ENCODE measurements around the gene AUTS2.

AUTS2 gene

DNA sequence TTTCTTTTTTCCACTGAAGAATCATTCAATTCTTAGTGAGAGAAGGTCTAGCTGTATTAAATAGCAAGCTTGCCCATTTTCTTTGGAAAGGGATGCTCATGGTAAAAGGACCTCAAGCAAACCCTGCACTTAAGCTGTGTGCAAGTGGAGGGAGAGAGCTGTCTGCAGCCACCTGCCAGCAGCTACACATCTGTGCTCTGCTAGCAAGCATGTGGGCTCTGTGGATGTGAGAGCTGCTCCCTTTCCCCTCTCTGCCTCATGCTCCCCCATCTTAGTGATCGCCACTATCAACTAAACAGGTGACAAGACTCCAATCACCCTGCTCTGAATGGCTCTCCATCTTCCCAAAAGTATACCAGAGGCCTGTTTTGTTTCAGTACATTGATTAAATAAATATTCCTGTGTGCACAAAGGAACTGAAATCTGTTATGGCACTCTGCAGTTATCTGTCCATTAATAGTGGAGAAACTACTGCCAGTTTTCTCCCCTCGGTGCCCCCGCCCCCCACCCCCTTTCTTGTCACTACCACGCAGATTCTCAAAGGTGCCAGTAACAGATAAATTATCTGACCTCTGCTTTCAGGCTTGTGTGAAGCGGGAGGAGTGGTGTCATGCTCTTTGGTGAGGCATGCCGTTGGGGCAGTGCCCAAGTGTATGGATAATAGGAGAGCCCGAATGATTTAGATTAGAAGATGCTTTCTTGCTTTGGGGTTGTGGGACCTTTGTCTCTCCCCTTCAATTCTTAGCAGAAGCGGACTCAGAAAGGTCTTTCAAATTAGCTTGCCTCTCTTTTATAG is 26.4 kb downstream of the AUTS2 start:
- no peak for DNase-seq (ENCODE audit: low read depth)

DNA sequence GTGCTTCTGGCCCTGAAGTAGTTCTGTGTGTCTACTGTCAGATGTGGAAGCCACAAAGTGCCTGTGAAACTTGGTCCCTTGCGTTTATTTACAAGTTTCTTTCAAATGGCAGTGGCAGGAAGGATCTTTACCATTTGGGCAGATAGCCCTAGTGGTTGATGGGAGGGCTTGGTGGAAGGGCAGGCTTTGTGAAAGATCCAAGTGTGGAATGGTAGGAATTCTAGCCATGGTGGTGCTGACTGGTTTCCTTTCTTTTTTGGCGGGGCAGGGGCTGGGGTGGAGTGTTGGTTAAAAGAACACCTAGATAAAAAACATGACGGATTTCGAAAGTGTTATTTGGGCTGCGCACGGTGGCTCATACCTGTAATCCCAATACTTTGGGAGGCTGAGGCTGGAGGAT is 27.0 kb downstream of the AUTS2 start:
- no peak for DNase-seq (ENCODE audit: low read depth)

DNA sequence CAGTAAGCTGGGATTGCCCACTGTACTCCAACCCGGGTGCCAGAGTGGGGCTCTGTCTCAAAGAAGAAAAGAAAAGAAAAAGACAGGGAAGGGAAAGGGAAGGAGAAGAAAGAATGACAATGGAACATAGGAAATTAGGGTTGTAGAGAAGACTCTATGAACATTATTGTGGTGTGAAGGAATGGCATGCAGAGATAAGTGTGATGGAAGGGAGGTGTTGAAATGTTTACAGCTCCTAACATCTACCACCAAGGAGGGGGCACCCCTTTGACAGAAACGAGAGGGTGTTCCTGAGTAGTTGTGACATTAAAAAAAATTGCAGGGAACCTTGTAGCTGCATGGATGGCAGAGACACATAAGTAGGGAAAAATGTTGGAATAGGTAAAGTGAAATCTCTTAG is 27.5 kb downstream of the AUTS2 start:
- DNase-seq (ENCODE audit: low read depth) = no peak

DNA sequence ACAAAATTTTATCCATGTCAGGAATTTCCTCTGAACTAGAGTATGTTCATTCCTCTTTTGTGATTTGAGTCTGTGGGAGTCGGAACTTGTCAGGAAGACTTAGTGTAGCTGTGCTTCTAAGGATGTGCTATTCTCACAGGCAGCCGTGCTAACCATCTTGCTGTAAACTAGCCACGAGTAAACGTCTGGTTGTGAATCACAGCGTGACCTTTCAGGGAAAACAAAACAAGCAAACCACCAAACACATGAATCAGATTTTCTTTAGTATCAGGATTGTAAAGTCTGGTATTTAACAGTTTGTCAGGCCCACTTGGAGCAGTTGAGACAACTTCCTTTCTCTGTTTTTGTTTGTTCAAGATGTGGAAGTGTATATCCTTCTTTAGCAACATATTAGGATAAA is 32.0 kb downstream of the AUTS2 start:
- DNase-seq (ENCODE audit: low read depth) = no peak

DNA sequence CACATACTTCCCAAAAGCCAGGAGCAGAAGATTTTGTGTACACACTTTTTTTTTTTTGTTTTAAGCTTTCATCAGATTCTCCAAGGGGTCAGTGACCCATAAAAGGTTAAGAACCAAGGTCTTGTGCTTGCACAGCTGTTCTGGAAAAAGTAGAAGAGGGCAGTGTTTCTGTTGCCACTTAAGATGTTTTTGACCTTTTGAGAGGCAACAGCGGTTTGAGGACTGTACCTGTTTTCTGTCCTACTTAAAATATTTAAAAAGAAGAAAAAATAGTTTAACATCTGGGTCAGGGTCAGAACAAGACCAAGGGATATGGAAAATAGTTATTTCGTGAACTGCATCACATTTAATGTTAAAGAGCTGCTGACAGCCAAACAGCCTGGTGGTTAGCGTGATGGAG is 32.9 kb downstream of the AUTS2 start:
- DNase-seq (ENCODE audit: low read depth) = no peak

DNA sequence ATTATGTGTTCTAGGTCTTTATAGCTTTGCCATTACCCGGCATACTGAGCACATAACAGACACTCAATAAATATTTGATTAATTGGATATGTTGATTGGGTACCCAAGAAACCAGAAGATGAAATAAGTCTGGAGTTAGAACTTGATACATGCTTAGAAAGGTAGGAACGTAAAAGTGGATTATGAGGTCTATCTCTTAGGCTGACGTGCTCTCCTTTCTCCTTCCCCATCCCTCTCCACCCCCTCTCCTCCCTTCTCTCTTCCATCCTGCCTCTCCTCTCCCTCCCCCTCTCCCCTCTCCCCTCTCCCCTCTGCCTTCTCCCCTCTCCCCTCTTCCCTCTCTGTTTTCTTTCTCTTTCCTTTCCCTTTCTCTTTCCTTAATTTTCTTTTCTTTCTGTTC is 34.0 kb downstream of the AUTS2 start:
- DNase-seq (ENCODE audit: low read depth) = no peak

DNA sequence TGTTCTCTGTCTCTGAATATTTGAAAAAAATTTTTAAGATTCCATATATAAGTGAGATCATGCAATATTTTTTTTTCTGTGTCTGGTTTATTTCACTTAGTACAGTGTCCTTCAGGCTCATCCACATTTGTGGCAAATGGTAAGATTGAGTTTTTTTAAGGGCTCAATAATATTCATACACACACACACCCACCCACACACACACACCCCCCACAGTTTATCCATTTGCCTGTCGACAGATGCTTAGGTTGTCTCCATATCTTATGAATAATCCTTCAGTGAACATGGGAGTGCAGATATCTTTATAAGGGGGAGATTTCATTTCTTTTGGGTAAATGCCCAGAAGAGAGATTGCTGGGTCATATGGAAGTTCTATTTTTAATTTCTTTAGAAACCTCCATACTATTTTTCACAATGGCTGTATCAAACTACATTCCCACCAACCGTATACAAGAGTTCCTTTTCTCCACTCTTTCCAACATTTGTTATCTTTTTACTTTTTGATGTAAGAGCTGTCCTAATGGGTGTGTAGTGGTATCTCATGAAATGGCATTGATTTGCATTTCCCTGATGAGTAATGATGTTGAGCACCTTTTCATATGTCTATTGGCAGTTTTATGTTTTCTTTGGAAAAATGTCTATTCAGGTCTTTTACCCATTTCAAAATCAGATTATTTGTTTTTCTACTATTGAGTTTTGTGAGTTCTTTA is 35.0 kb downstream of the AUTS2 start:
- no peak for DNase-seq (ENCODE audit: low read depth)

DNA sequence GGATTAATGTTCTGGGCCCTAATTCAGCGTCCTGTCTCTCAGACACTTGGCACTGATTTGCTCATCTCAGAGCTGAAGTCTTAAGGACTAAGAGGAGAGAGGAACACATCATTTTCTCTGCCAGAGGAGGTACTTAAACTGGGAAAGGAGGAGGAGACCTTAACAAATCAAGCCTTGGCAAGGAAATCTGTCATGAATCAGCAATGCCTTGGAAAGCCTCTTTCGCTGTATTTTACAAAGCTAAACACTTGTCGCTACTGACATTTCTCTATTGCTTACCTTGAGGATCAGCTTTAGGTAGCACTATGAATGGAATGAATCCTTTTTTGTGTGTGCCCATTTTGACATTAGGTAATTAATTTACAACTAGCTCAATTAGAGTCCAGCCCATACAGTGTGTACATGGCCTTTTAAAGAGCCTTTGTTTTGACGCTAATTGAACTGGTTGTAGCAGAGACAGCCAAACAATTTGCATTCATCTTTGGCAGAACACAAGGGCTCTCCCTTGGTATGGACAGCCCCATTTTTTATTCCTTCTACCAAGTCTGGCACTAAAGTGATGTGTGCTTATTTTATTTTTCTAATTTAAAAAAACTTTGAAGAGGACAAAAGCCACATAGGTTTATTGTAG is 37.4 kb downstream of the AUTS2 start:
- no peak for DNase-seq (ENCODE audit: low read depth)

DNA sequence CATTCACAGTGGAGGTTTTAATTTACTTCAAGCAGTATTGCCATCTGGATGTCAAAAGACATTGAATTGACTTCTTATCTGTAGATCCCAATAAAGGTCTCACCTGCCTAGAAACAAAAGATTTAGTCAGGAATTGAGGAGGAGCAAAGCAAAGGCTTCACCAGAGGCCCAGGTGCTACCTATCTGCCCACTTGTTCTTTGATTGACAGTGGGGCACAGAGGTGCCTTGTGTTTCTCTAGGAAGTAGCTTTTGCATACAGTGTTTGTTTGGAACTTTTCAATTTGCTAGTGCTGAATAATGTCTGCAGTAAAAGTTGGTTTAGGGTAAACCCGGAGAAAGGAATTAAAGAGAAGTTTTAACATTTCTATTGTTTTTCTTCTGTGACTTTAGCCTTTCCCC is 40.4 kb downstream of the AUTS2 start:
- no peak for DNase-seq (ENCODE audit: low read depth)

DNA sequence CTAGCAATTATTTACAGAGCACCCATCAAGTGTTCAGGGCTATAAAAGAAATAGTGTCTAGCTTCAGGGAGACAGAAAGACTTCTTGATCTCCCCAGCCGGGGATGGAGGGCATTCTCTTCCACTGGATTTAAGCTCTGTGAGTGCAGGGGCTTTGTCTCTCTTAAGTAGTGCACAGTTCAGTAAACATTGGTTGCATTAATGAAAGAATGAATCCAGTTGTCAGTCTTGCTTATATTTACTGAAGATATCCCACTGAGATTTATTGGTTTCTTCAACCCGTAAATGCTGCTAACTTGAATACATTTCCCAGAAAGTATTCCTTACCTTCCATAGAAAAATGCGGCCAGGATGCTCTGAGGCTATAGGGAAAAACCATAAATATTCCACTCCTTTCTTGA is 41.9 kb downstream of the AUTS2 start:
- no peak for DNase-seq (ENCODE audit: low read depth)

DNA sequence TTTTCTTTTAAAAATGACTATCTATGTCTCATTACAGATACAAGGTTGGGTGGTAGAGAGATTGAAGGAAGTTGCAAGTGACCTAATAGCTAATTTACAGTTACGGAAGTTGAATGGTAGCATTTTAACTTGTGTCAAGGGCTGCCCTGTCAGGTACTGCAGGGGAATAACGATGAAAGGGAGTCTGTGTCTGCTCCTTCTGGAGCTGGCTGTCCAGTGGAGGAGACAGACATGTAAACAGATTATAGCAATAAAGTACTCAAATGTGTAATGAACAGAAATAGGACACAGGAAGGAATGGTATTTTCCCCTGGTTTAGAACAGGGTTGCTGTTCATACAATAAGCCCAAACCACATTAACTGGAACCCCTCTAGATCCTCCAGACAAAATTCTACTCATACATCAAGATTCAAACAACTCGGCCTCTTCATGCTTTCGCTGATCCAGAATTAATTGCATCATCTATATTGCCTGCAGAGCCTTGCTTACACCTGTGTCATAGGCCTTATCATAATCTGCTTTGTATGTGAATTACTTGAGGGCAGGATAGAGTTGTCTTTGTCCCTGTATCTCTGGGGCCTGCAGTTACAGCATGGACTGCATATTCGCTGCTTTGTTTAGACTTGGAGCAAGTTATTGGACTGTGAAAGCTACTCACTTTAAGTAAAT is 42.8 kb downstream of the AUTS2 start:
- no peak for DNase-seq (ENCODE audit: low read depth)

DNA sequence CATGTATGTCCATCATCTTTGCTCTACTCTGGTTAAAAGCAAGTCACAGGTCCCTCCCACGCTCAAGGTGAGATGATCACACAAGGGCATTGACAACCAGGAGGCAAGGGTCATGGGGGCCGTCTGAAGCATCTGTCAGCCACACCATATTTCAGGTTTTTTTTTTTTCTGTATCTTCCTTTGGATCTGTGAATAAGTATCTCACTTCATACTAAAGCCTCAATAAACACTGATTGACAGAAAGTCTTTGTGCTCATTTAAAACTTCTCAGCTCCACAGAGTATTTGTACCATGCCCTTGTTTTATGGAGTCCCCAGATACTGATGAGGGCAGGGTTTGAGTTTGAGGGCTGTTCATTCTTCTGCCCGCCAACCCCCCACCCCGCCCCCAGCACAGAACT is 45.0 kb downstream of the AUTS2 start:
- no peak for DNase-seq (ENCODE audit: low read depth)

DNA sequence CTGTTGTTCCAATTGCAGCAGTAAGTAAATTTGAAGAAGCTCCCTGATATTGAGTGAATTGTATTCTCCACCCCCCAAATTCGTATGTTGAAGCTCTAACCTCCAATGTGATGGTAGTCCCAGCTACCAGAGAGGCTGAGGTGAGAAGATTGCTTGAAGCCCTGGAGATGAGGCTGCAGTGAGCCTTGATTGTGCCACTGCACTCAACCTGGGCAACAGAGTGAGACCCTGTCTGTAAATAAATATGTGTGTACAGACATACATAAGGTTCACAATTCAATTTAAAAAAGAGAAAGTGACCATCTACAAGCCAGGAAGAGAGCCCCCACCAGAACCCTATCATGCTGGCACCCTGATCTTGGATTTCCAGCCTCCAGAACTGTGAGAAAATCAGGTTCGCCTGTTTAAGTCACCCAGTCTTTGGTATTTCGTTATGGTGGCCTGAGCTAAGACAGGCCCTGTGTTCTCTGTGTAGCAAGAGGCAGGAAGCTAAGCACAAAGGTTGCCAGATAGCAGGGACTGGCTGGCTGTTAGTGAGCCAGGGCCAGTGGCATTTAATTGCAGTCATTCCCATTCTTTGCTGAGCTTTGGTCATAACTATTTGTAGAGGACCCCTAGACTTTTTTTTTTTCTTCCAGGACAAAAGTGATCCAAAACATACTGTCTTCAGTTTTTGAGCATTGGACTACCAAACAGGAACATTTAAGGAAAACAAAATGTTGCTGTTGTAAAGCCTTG is 45.6 kb downstream of the AUTS2 start:
- no peak for DNase-seq (ENCODE audit: low read depth)

DNA sequence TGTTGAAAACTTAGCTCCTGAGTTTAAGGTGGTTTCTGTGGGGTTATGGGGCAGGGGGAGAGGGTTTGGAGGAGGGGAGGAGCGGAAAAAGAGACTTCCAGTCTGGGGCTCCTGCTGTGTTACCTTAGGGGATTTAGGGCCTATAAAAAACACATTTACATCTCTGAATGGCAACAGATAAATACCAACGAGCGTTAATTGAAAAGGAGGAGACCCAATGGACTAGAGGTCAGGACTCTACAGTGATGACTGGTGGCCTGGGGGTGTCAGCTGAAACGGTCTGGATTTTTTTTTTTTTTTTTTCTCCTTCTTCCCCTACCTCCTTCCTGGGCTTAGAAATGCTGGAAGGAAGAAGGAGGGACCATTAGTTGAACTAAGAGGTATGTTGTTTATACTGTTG is 47.4 kb downstream of the AUTS2 start:
- no peak for DNase-seq (ENCODE audit: low read depth)

DNA sequence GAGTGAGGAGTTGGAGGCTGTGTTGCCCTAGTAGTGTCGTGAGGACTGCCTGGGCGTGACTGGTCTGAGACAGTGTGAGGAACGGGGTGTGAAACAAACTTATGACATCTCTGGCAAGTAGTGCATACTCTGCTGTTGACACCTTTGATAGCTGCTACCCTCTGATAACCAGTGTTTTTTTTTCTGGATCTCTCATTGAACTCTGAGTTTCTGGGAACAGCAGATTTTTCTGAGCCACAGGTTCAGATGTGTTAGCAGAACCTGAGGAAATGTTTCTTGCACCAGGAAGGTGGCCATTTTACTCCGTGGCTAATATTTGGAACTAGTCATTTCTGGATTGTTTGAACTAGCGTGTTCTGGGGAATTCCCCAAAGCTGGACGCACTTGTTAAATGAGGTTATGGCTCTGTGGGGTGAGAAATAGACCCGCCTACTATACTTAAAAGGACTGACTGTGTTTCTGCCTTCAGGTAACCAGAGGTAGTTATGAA is 52.9 kb downstream of the AUTS2 start:
- DNase-seq (ENCODE audit: low read depth) = no peak

DNA sequence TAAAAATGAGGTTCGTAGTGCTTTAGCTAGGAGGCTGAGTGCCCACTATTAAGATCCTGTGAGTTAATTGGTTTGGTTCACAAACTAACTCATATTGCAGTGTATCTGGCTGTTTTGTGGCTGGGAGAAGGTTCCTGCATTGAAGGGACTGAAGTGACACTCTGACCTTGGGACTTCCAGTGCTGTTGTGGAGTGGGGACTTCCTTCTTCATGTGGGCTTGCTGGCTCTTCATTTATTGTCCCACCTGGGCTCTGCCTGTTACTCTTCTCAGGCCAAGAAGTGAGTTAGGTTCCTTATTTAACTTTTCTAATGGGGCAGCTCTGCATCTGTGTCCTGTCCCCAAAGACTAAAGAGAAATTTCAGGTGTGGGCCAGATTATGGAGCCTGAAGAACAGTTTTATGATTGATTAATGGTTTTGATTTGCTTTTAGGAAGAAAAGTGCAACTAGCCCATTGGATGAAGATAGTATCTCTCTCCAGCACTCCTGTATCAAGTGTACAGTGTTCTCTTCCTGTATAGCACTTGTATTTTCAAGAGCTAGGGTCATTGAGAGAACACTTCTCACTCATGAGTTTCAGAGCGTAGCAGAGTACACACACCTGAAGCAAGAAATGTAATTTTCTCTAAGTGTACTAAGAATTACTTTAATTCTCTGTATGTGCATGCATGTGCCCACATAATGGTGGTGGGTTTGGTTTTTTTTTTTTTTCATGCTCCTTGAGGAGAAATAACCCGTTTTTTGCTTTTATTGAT is 54.8 kb downstream of the AUTS2 start:
- DNase-seq (ENCODE audit: low read depth) = no peak

DNA sequence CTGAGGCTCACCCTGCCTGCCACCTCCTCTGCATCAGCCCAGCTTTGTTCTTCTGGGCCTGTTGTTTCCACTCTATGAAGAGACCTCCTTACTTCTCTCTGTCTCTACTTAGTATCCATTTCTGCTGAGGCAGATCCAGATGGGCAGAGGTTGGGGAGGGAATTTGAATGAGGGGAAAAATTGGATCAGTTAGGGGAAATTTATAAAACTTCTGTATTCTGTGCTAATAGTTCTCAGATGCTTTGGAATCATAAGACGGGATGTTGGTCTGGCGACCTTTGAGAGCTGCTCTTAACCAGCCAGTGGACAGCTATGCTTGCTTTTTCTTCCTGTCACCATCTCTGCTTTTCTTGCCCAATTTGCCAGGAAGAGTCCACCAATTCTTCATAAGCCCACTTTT is 55.5 kb downstream of the AUTS2 start:
- no peak for DNase-seq (ENCODE audit: low read depth)

DNA sequence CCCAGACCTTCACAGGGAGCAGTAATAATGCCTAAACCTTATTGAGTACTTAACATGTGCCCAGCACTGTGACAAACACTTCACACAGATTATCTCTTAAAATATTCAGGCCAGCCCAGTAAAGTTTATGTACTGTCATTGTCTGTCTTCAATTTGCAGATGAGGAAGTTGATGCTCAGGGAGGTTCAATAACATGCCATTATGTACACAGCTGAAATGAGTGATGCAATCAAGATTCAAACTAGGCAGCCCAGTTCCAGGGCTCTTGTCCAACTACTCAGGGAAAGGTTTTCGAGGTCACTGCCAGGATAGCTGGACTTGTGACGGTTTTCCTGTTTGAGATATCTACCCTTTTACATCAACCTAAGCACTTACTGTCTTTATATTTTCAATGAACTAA is 56.1 kb downstream of the AUTS2 start:
- no peak for DNase-seq (ENCODE audit: low read depth)

DNA sequence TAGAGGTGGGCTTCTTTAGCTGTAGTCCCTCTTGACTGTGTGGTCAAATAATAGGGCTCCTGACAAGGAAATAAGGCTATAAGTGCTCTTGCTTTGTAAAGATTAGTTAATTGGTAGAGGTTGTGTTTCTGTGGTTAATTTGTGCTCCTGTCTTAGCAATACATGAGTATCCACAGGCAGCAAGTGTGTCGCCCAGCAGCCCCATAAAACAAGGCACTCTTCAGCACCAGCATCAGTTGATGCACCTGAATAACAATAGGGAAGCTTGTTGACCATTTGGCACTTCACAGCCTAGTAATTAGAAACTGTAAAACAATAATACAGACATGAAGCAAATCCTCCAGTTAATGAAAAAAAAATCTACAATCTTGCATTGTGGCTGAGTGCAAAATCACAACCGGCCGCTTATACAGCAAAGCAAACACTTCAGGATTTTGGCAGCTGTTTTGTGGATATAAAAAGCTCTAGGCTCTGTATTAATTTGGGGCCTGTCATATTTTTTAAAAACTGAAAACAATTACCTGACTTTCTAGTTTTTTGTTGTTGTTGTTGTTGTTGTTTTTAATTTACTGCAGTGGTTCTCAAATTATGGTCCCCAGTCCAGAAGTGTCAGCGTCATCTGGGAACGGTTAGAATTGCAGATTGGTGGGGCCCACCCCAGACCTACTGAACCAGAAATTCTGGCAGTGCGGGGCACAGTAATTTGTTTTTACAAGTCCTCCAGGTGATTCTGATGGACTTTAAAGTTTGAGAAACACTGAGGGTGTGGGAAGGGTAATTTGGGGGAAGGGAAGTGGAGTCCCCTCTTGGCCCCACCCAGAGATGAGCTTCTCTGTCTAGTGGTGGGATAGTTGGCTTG is 56.8 kb downstream of the AUTS2 start:
- no peak for DNase-seq (ENCODE audit: low read depth)

DNA sequence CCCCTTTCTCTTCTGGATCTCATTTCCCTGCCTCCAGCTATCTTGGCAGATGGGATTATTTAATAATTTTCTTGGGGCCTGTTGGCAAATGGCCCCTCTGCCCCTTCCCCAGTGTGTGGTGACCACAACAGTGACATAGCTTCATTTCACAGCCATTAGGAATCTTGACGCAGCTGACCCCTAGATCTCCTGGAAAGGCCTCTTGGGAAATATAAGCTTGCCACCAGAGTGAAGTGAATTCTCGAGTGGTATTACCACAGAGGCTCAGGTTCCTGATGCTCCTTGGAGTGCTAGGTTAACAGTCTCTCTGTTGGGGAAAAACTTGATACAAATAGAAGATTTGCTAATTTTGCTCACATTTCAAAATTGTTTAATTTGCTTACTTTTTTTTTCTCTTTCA is 57.8 kb downstream of the AUTS2 start:
- DNase-seq (ENCODE audit: low read depth) = no peak

All from CMK (cell line).